ENCODE results near the gene VIL1. TPM values are rescaled to one million over a fixed set of nuclear protein-coding genes. Genes with fewer than 3 reads are reported as not detected.

The VIL1 gene
- total and polyA plus RNA-seq, 2 of the 8 experiments (the other 6 are each of a cell fraction or from before 2014, with no cell fraction given): 6.2 to 7.0 TPM

GRCh38 chr2:218404351-218405085 lies 14.4 kb upstream of the VIL1 start:
- no peaks in the 10 kb centered on the region for H3K79me1 ChIP-seq (ENCODE audit: low read depth, low read length)
- peaks cover 0 to under 1% (median under 1%) of the 10 kb centered on the region in 4 experiments; a peak in 2 of 7 replicates for H3K27me3 ChIP-seq (replicated peaks in 1 of 4; ENCODE audit: control insufficient read depth in 3 of 4, extremely low read depth in 1 of 4, insufficient read depth in 3 of 4, low read length in 3 of 4)
- POLR2A ChIA-PET (ENCODE audit: partially characterized antibody): interaction anchor here (1.1 to 5.5 kb wide), 3 partner anchors 9 to 134 kb away, joined by 3 to 35 read pairs (median 16); partner anchors contain the start of genes AAMP and PNKD
- no peak for FAIRE-seq
- no peak overlapping the region for H2BK12ac ChIP-seq (ENCODE audit: low read depth, low read length)
- peaks cover 0 to 11% (median 4%) of the 10 kb centered on the region in 4 experiments; a peak in 2 of 8 replicates for H3K36me3 ChIP-seq (ENCODE audit: control insufficient read depth in 2 of 4, insufficient read depth in 4 of 4, low read length in 3 of 4)
- H3K18ac ChIP-seq (ENCODE audit: extremely low read depth, low read length): no peak overlapping the region
- H3K4me1 ChIP-seq (replicated peaks in 1 of 4; ENCODE audit: control insufficient read depth in 3 of 4, insufficient read depth in 4 of 4, low read length in 3 of 4): peaks cover 12 to 31% (median 24%) of the 10 kb centered on the region in 4 experiments
- H4K8ac ChIP-seq (ENCODE audit: extremely low read depth, insufficient read depth, low read length): no peak overlapping the region; the same call in 1 of the 2 replicates
- H3K4me2 ChIP-seq (ENCODE audit: insufficient read depth in 1 of 2, low read depth in 2 of 2, low read length in 2 of 2): peak overlapping the region; percentile 88 to 98; a peak in 1 of 4 replicates
- CTCF ChIA-PET (ENCODE audit: partially characterized antibody): interaction anchor here (0.6 to 3.6 kb wide), 18 partner anchors 10 to 1669 kb away, joined by 3 to 13 read pairs (median 3); no protein-coding TSS in a partner anchor
- WGBS, 2 experiments (ENCODE audit: extremely low coverage in 1 of 2, insufficient coverage in 1 of 2, insufficient read length in 1 of 2, insufficient replicate concordance in 2 of 2, low coverage in 1 of 2, low lambda C conversion rate in 2 of 2, missing lambda C conversion rate in 1 of 2): 91% methylated on average over 15 of the region's 16 CpGs; no CpG with 5 or more reads in 1 of the 2 experiments
- no peak overlapping the region for H3K23ac ChIP-seq (ENCODE audit: insufficient read length)
- H2BK5ac ChIP-seq (ENCODE audit: low read depth, low read length): peak overlapping the region; percentile 93; the same call in 1 of the 2 replicates
- no peaks in the 10 kb centered on the region for H3K79me2 ChIP-seq (ENCODE audit: control insufficient read depth in 1 of 2, insufficient read depth in 2 of 2, low read length in 2 of 2)
- H3K9ac ChIP-seq (replicated peaks in 1 of 4; ENCODE audit: extremely low read depth in 1 of 4, low read depth in 3 of 4, low read length in 3 of 4): no peak overlapping the region
- H2BK20ac ChIP-seq (ENCODE audit: low read length): no peak overlapping the region
- no peak overlapping the region for H3K27ac ChIP-seq (ENCODE audit: low read depth, low read length)
- no peak overlapping the region for H2BK120ac ChIP-seq (replicated peaks; ENCODE audit: low read depth, low read length)
- H2AFZ ChIP-seq (ENCODE audit: low read length): no peak overlapping the region
- no peak overlapping the region for H3K56ac ChIP-seq (replicated peaks; ENCODE audit: insufficient read length, low read depth, low read length)
- H3K9me3 ChIP-seq (ENCODE audit: insufficient read depth in 2 of 2, low read depth in 1 of 2, low read length in 1 of 2): no peaks in the 10 kb centered on the region
- no peak overlapping the region for H2BK15ac ChIP-seq (ENCODE audit: low read length)
- H3K23me2 ChIP-seq (ENCODE audit: low read depth, low read length): peaks cover 6% of the 10 kb centered on the region
- H3K4ac ChIP-seq (replicated peaks; ENCODE audit: insufficient read length, low read depth, low read length): peak overlapping the region; percentile 49
- H4K20me1 ChIP-seq (replicated peaks in 1 of 2; ENCODE audit: control insufficient read depth in 1 of 2, insufficient read depth in 2 of 2, low read length in 2 of 2): peaks cover 0 to 2% of the 10 kb centered on the region in 2 experiments
- no peak overlapping the region for H4K91ac ChIP-seq (replicated peaks; ENCODE audit: insufficient read length, low read length)
- no peak overlapping the region for H3K14ac ChIP-seq (ENCODE audit: insufficient read length)
- peak overlapping the region; percentile 97; the same call in 1 of the 2 replicates for H2AK5ac ChIP-seq (ENCODE audit: low read depth, low read length)
- no peak overlapping the region for H3K4me3 ChIP-seq (ENCODE audit: extremely low read depth in 1 of 4, insufficient read depth in 2 of 4, low read depth in 3 of 4, low read length in 4 of 4)
- DNase-seq (ENCODE audit: low read depth in 1 of 2, low spot score in 2 of 2): no peak
- H4K5ac ChIP-seq (ENCODE audit: insufficient read length, low read depth, low read length): no peak overlapping the region
- TF ChIP-seq TCF12 (IDR thresholded peaks at IDR 0.05; ENCODE audit: low read depth, low read length) (no peak), ZNF274 (IDR thresholded peaks at IDR 0.05; ENCODE audit: borderline replicate concordance, extremely low read depth, low read length) (no peak), HDAC2 (IDR thresholded peaks at IDR 0.05; ENCODE audit: borderline replicate concordance in 1 of 2, low read depth in 2 of 2, low read length in 2 of 2) (no peak), TAF1 (IDR thresholded peaks at IDR 0.05; ENCODE audit: low read depth, low read length) (no peak), NRF1 (IDR thresholded peaks at IDR 0.05; ENCODE audit: low read depth, low read length) (no peak), KDM4A (IDR thresholded peaks at IDR 0.05; ENCODE audit: low read depth, low read length, severe bottlenecking) (no peak), SIN3A (conservative IDR thresholded peaks at IDR 0.05 in 1 of 2, IDR thresholded peaks at IDR 0.05 in 1 of 2; ENCODE audit: low read depth in 1 of 2, low read length in 2 of 2) (no peak), SP1 (IDR thresholded peaks at IDR 0.05; ENCODE audit: low read depth, low read length) (no peak), TAF7 (optimal IDR thresholded peaks at IDR 0.05; ENCODE audit: borderline replicate concordance, low read depth, low read length) (no peak), MAX (IDR thresholded peaks at IDR 0.05) (no peak), POLR2A (IDR thresholded peaks at IDR 0.05; ENCODE audit: control extremely low read depth in 1 of 2, low read depth in 2 of 2, low read length in 2 of 2) (no peak), KDM5A (IDR thresholded peaks at IDR 0.05; ENCODE audit: low read length) (no peak)
